ENCODE data around the gene SLAIN1. TPM values are rescaled to one million over a fixed set of nuclear protein-coding genes. Genes with fewer than 3 reads are reported as not detected.

The SLAIN1 gene
- total RNA-seq, 4 donors from 2014 or later = 19.5 to 30.1 (median 25.4) TPM

DNA sequence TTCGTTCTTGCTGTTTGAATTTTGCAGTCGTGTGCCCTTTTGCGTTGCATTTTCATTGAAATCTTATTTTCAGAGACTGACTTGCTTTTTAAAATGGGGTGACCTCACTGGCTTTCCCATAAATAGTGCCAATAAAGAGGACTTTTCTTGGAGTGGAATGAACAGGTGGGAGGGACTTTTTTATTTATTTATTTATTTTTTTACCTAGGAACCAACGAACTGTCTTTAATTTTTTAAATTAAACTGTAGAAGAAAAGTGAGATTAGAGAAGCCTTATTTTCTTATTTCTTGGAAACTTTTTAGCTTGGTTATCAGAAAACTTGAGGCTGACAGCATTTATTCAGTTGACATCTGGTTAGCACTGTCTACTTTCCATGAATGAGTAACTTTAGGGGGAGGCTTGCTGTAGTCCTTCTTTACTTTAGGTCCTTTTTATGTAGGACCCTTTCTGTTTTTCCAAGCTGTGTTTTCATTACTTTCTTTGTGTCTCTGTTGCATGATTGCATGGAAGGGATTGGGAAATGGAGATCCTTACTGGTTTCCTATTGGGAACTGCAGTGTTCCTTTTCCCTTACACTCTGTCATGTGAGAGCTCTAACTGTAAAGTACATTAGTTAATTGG is 1.7 kb downstream of the SLAIN1 start:
- intact Hi-C loops (cut with DNase I) = no loop called here
- H3K9me3 ChIP-seq = no peaks in the 10 kb centered on the region
- DNase-seq = no peak
- H3K36me3 ChIP-seq = no peaks in the 10 kb centered on the region
- no peak overlapping the region for H3K27ac ChIP-seq
- peak overlapping the region; percentile 58 to 81 (median 58) for H3K4me3 ChIP-seq (replicated peaks in 1 of 3)
- no peaks in the 10 kb centered on the region for H3K27me3 ChIP-seq
- 3 to 4% methylated on average over 4 of the region's 4 CpGs for WGBS, 2 donors
- no peak for TF ChIP-seq POLR2A (IDR thresholded peaks at IDR 0.05)
- TF ChIP-seq, protein P1, sequence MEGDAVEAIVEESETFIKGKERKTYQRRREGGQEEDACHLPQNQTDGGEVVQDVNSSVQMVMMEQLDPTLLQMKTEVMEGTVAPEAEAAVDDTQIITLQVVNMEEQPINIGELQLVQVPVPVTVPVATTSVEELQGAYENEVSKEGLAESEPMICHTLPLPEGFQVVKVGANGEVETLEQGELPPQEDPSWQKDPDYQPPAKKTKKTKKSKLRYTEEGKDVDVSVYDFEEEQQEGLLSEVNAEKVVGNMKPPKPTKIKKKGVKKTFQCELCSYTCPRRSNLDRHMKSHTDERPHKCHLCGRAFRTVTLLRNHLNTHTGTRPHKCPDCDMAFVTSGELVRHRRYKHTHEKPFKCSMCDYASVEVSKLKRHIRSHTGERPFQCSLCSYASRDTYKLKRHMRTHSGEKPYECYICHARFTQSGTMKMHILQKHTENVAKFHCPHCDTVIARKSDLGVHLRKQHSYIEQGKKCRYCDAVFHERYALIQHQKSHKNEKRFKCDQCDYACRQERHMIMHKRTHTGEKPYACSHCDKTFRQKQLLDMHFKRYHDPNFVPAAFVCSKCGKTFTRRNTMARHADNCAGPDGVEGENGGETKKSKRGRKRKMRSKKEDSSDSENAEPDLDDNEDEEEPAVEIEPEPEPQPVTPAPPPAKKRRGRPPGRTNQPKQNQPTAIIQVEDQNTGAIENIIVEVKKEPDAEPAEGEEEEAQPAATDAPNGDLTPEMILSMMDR (IDR thresholded peaks at IDR 0.05) = no peak
- H3K4me1 ChIP-seq = peaks cover 0 to 19% of the 10 kb centered on the region in 2 donors

DNA sequence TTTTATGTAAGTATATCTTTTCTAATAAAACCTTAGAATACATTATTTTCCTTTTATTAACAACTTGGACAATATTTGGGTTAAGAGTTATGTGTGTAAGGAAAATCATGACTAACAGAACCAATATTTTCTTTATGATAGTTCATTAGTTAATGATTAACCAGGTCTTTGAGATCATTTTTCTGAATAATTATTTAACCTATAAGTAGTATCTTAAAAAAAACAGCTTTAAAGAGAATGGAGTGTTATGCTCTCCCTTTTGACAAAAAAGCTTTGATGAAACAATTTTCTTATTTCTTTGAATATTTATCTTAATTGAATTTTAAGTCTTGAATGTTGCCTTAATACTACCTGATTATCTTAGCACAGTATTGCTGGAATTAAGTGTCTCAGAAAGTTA is 3.8 kb downstream of the SLAIN1 start:
- no peak for DNase-seq
- H3K36me3 ChIP-seq = no peaks in the 10 kb centered on the region
- H3K27me3 ChIP-seq = no peaks in the 10 kb centered on the region
- peaks cover 0 to 19% of the 10 kb centered on the region in 2 donors for H3K4me1 ChIP-seq
- H3K27ac ChIP-seq = no peak overlapping the region
- TF ChIP-seq, protein P1 (IDR thresholded peaks at IDR 0.05) = no peak
- TF ChIP-seq POLR2A (IDR thresholded peaks at IDR 0.05) = no peak
- no peak overlapping the region for H3K4me3 ChIP-seq (replicated peaks in 1 of 3)
- intact Hi-C loops (cut with DNase I) = no loop called here
- H3K9me3 ChIP-seq = no peaks in the 10 kb centered on the region

DNA sequence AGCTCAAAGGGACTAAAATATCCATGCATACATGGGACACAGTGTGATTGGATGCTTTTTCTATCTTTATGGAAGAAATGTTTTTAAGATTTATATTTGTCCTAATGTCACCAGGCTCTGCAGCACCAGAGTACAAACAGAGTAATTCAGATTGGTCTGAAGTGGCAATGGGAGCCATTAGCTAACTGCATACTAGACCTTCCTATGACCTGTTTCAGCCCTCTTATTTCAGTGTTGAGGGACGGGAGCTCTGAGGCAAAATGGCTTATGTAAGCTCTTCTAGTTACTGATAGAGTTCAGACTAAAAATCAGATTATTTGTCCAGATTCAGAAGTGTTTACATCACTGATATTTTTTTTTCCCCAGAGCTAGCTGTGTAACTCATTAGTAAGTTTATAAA is 4.9 kb downstream of the SLAIN1 start:
- 77 to 79% methylated on average over 1 of the region's 1 CpG for WGBS, 2 donors
- H3K27ac ChIP-seq = no peak overlapping the region

DNA sequence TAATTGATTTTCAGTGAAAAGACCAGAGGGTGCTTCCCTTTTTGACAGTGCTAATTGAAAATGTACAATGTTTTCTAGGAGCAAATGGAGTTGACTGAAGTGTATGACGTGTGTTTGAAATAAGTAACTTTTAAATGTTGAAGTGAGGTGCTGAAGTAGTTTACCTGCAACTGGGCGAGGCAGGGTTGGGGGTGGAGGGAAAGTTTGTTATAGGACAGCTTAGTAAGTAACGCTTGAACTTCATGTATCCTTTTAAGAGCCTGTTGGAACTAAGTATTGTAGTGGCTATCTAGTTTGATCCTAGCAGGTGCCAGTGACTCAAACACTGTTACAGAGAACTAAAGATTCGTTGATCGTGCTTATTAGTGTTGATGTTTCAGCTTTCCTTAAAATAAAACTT is 5.9 kb downstream of the SLAIN1 start:
- no peaks in the 10 kb centered on the region for H3K9me3 ChIP-seq
- WGBS, 2 donors = 93 to 94% methylated on average over 5 of the region's 5 CpGs

More for the DNA sequence above, 4.9 kb downstream of the SLAIN1 start:
- intact Hi-C loops (cut with DNase I) = no loop called here
- TF ChIP-seq POLR2A (IDR thresholded peaks at IDR 0.05) = no peak
- TF ChIP-seq, protein P1 (IDR thresholded peaks at IDR 0.05) = no peak
- Histone ChIP-seq H3K4me1 (peaks cover 0 to 19% of the 10 kb centered on the region in 2 donors), H3K9me3 (no peaks in the 10 kb centered on the region), H3K36me3 (no peaks in the 10 kb centered on the region), H3K27me3 (no peaks in the 10 kb centered on the region), H3K4me3 (replicated peaks in 1 of 3) (no peak overlapping the region)
- no peak for DNase-seq

DNA sequence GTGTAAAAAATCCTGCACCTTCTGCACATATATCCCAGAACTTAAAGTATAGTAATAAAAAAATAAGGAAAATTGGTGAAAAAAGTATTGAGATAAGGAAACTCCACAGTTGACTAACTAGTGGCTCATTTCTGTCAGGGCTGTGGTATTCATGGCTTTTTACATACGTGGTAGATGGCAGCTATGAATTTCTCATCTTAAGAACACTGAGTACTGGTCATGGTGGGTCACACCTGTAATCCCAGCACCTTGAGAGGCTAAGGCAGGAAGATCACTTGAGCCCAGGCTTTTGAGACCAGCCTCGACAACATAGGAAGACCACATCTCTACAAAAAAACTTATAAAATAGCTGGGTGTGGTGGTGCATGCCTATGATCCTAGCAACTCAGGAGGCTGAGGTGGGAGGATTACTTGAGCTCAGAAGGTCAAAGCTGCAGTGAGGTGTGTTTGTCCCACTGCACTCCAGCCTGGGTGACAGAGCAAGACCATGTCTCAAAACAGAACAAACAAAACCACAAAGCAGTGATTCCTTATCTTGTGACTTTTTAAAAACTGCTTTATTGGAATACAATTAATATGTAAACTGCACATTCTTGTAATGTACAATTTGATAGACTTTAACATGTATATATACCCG is 16.8 kb downstream of the SLAIN1 start:
- H3K4me1 ChIP-seq = no peaks in the 10 kb centered on the region
- no peaks in the 10 kb centered on the region for H3K36me3 ChIP-seq
- H3K27me3 ChIP-seq = no peaks in the 10 kb centered on the region
- H3K4me3 ChIP-seq (replicated peaks in 1 of 3) = no peak overlapping the region
- H3K27ac ChIP-seq = no peak overlapping the region
- no peaks in the 10 kb centered on the region for H3K9me3 ChIP-seq
- TF ChIP-seq, protein P1 (IDR thresholded peaks at IDR 0.05) = no peak
- no peak for TF ChIP-seq POLR2A (IDR thresholded peaks at IDR 0.05)
- intact Hi-C loops (cut with DNase I) = no loop called here
- no peak for DNase-seq
- WGBS, 2 donors = 90 to 95% methylated on average over 3 of the region's 3 CpGs

More for the DNA sequence above, 5.9 kb downstream of the SLAIN1 start:
- no peaks in the 10 kb centered on the region for H3K27me3 ChIP-seq
- no peak for TF ChIP-seq POLR2A (IDR thresholded peaks at IDR 0.05)
- DNase-seq = no peak
- H3K27ac ChIP-seq = no peak overlapping the region
- H3K4me1 ChIP-seq = peaks cover 0 to 19% of the 10 kb centered on the region in 2 donors
- no peaks in the 10 kb centered on the region for H3K36me3 ChIP-seq
- H3K4me3 ChIP-seq (replicated peaks in 1 of 3) = no peak overlapping the region
- intact Hi-C loops (cut with DNase I) = no loop called here
